ENCODE results near the gene SOCS2.

SOCS2 gene

GRCh38 chr12:93573552-93574223, 1.2 kb downstream of the SOCS2 start:
- peak overlapping the region; percentile 78 for H3K4me3 Mint-ChIP-seq
- DNase-seq (peak; percentile 18), ATAC-seq (no peak)
- peak overlapping the region; percentile 49 for H3K27ac Mint-ChIP-seq
- no peaks in the 10 kb centered on the region for H3K9me3 Mint-ChIP-seq
- H3K27me3 Mint-ChIP-seq: peaks cover 20% of the 10 kb centered on the region
- peaks cover 19% of the 10 kb centered on the region for H3K36me3 Mint-ChIP-seq (ENCODE audit: low read depth)
- H3K4me1 Mint-ChIP-seq: peaks cover 30% of the 10 kb centered on the region

- Mint-ChIP-seq H3K36me3 (ENCODE audit: low read depth) (peaks cover 19% of the 10 kb centered on the region), H3K4me1 (peaks cover 25% of the 10 kb centered on the region), H3K9me3 (no peaks in the 10 kb centered on the region), H3K27me3 (peaks cover 19% of the 10 kb centered on the region), H3K4me3 (no peak overlapping the region), H3K27ac (no peak overlapping the region)
- ATAC-seq (no peak), DNase-seq (no peak)
Measured at GRCh38 chr12:93577222-93577621, 4.7 kb downstream of the SOCS2 start.

- Mint-ChIP-seq H3K4me1 (peaks cover 17% of the 10 kb centered on the region), H3K36me3 (ENCODE audit: low read depth) (peaks cover 19% of the 10 kb centered on the region), H3K27ac (no peak overlapping the region), H3K27me3 (peaks cover 12% of the 10 kb centered on the region), H3K9me3 (no peaks in the 10 kb centered on the region), H3K4me3 (no peak overlapping the region)
- DNase-seq (no peak), ATAC-seq (no peak)
Measured at GRCh38 chr12:93578221-93578620, 5.7 kb downstream of the SOCS2 start.

GRCh38 chr12:93580682-93581081, 8.2 kb downstream of the SOCS2 start:
- H3K27ac Mint-ChIP-seq: no peak overlapping the region
- peaks cover 3% of the 10 kb centered on the region for H3K36me3 Mint-ChIP-seq (ENCODE audit: low read depth)
- H3K4me3 Mint-ChIP-seq: no peak overlapping the region
- peaks cover 5% of the 10 kb centered on the region for H3K4me1 Mint-ChIP-seq
- ATAC-seq (no peak), DNase-seq (no peak)
- H3K9me3 Mint-ChIP-seq: no peaks in the 10 kb centered on the region
- no peaks in the 10 kb centered on the region for H3K27me3 Mint-ChIP-seq

- DNase-seq (no peak), ATAC-seq (no peak)
- Mint-ChIP-seq H3K27me3 (no peaks in the 10 kb centered on the region), H3K27ac (no peak overlapping the region), H3K4me1 (peaks cover 5% of the 10 kb centered on the region), H3K4me3 (no peak overlapping the region), H3K36me3 (ENCODE audit: low read depth) (peaks cover 3% of the 10 kb centered on the region), H3K9me3 (no peaks in the 10 kb centered on the region)
Measured at GRCh38 chr12:93581370-93581769, 8.9 kb downstream of the SOCS2 start.

- H3K9me3 Mint-ChIP-seq: no peaks in the 10 kb centered on the region
- H3K36me3 Mint-ChIP-seq (ENCODE audit: low read depth): peaks cover 3% of the 10 kb centered on the region
- ATAC-seq (no peak), DNase-seq (no peak)
- no peak overlapping the region for H3K27ac Mint-ChIP-seq
- H3K27me3 Mint-ChIP-seq: peaks cover 4% of the 10 kb centered on the region
- no peak overlapping the region for H3K4me3 Mint-ChIP-seq
- H3K4me1 Mint-ChIP-seq: no peaks in the 10 kb centered on the region
Measured at GRCh38 chr12:93582351-93582750, 9.9 kb downstream of the SOCS2 start.

- H3K9me3 Mint-ChIP-seq: no peaks in the 10 kb centered on the region
- no peaks in the 10 kb centered on the region for H3K4me1 Mint-ChIP-seq
- H3K4me3 Mint-ChIP-seq: no peak overlapping the region
- DNase-seq (no peak), ATAC-seq (no peak)
- H3K27me3 Mint-ChIP-seq: peaks cover 10% of the 10 kb centered on the region
- no peak overlapping the region for H3K27ac Mint-ChIP-seq
- H3K36me3 Mint-ChIP-seq (ENCODE audit: low read depth): no peaks in the 10 kb centered on the region
Measured at GRCh38 chr12:93583627-93584392, 11.3 kb downstream of the SOCS2 start.

- no peaks in the 10 kb centered on the region for H3K36me3 Mint-ChIP-seq (ENCODE audit: low read depth)
Measured at GRCh38 chr12:93585247-93585646, 12.8 kb downstream of the SOCS2 start.

GRCh38 chr12:93587611-93588010, 15.1 kb downstream of the SOCS2 start:
- Mint-ChIP-seq H3K4me1 (peaks cover 17% of the 10 kb centered on the region), H3K27ac (no peak overlapping the region), H3K27me3 (peaks cover 42% of the 10 kb centered on the region), H3K9me3 (no peaks in the 10 kb centered on the region), H3K4me3 (no peak overlapping the region), H3K36me3 (ENCODE audit: low read depth) (no peaks in the 10 kb centered on the region)
- ATAC-seq (no peak), DNase-seq (no peak)

More at GRCh38 chr12:93585247-93585646, 12.8 kb downstream of the SOCS2 start:
- no peak overlapping the region for H3K27ac Mint-ChIP-seq
- H3K9me3 Mint-ChIP-seq: no peaks in the 10 kb centered on the region
- H3K4me3 Mint-ChIP-seq: no peak overlapping the region
- DNase-seq (no peak), ATAC-seq (no peak)
- H3K4me1 Mint-ChIP-seq: peaks cover under 1% of the 10 kb centered on the region
- peaks cover 22% of the 10 kb centered on the region for H3K27me3 Mint-ChIP-seq

GRCh38 chr12:93589081-93589480, 16.6 kb downstream of the SOCS2 start:
- Mint-ChIP-seq H3K4me3 (no peak overlapping the region), H3K27me3 (peaks cover 53% of the 10 kb centered on the region), H3K9me3 (no peaks in the 10 kb centered on the region), H3K4me1 (peaks cover 22% of the 10 kb centered on the region), H3K36me3 (ENCODE audit: low read depth) (no peaks in the 10 kb centered on the region), H3K27ac (no peak overlapping the region)
- ATAC-seq (no peak), DNase-seq (no peak)

GRCh38 chr12:93591137-93591868, 18.8 kb downstream of the SOCS2 start:
- H3K36me3 Mint-ChIP-seq (ENCODE audit: low read depth): no peaks in the 10 kb centered on the region
- H3K4me3 Mint-ChIP-seq: peak overlapping the region; percentile 85
- H3K9me3 Mint-ChIP-seq: no peaks in the 10 kb centered on the region
- H3K27me3 Mint-ChIP-seq: peaks cover 69% of the 10 kb centered on the region
- ATAC-seq (peak; percentile 71), DNase-seq (peak; percentile 32)
- H3K4me1 Mint-ChIP-seq: peaks cover 22% of the 10 kb centered on the region
- no peak overlapping the region for H3K27ac Mint-ChIP-seq

GRCh38 chr12:93592641-93593406, 20.3 kb downstream of the SOCS2 start:
- H3K36me3 Mint-ChIP-seq (ENCODE audit: low read depth): no peaks in the 10 kb centered on the region
- H3K9me3 Mint-ChIP-seq: no peaks in the 10 kb centered on the region
- peaks cover 22% of the 10 kb centered on the region for H3K4me1 Mint-ChIP-seq
- peaks cover 71% of the 10 kb centered on the region for H3K27me3 Mint-ChIP-seq
- no peak for DNase-seq
- no peak for ATAC-seq
- H3K27ac Mint-ChIP-seq: no peak overlapping the region
- no peak overlapping the region for H3K4me3 Mint-ChIP-seq

GRCh38 chr12:93593843-93594242, 21.4 kb downstream of the SOCS2 start:
- H3K27me3 Mint-ChIP-seq: peaks cover 66% of the 10 kb centered on the region
- no peaks in the 10 kb centered on the region for H3K36me3 Mint-ChIP-seq (ENCODE audit: low read depth)
- H3K27ac Mint-ChIP-seq: no peak overlapping the region
- peaks cover 22% of the 10 kb centered on the region for H3K4me1 Mint-ChIP-seq
- H3K9me3 Mint-ChIP-seq: no peaks in the 10 kb centered on the region
- no peak overlapping the region for H3K4me3 Mint-ChIP-seq
- DNase-seq (no peak), ATAC-seq (no peak)

GRCh38 chr12:93594766-93595311, 22.4 kb downstream of the SOCS2 start:
- Mint-ChIP-seq H3K4me3 (no peak overlapping the region), H3K27ac (no peak overlapping the region), H3K36me3 (ENCODE audit: low read depth) (no peaks in the 10 kb centered on the region), H3K27me3 (peaks cover 63% of the 10 kb centered on the region), H3K9me3 (no peaks in the 10 kb centered on the region), H3K4me1 (peaks cover 22% of the 10 kb centered on the region)
- ATAC-seq (no peak), DNase-seq (no peak)

Measured in activated naive CD8-positive, alpha-beta T cell treated with anti-CD3 and anti-CD28 coated beads, Interleukin-2, amount 50 U/mL, for 24 hours (primary cell).